GM19328 (cell line): ENCODE results near the gene CMTM4.

Experiments used
- ATAC-seq: cut with Tn5 transposase; IDR thresholded peaks from one replicate; pipeline ENCODE4 v1.9.1; 2021; ENCODE audit warnings: mild to moderate bottlenecking, moderate library complexity; ENCODE audit not compliant: unreplicated experiment

CMTM4 gene

GRCh38 chr16:66696669-66697630 is at the start of gene CMTM4:
TSS of gene CMTM4 (minus strand) at chr16:66696743. CDS start at chr16:66696525, 218 bp downstream.
- ATAC-seq: peak; percentile 93

- ATAC-seq: no peak
Observed at GRCh38 chr16:66746048-66746447, 49.5 kb upstream of the CMTM4 start.

GRCh38 chr16:66741950-66742808 is 45.6 kb upstream of the CMTM4 start:
- no peak for ATAC-seq

GRCh38 chr16:66741169-66741900 is 44.8 kb upstream of the CMTM4 start:
- no peak for ATAC-seq

- ATAC-seq: no peak
Observed at GRCh38 chr16:66740533-66740932, 44.0 kb upstream of the CMTM4 start.

GRCh38 chr16:66740010-66740409 is 43.5 kb upstream of the CMTM4 start:
- no peak for ATAC-seq

GRCh38 chr16:66735891-66736290 is 39.3 kb upstream of the CMTM4 start:
- no peak for ATAC-seq

GRCh38 chr16:66731101-66731500 is 34.6 kb upstream of the CMTM4 start:
- ATAC-seq: no peak

- ATAC-seq: no peak
Observed at GRCh38 chr16:66728804-66729203, 32.3 kb upstream of the CMTM4 start.

- no peak for ATAC-seq
Observed at GRCh38 chr16:66728117-66728787, 31.7 kb upstream of the CMTM4 start.

GRCh38 chr16:66720766-66721165 is 24.2 kb upstream of the CMTM4 start:
- no peak for ATAC-seq

GRCh38 chr16:66719246-66719645 is 22.7 kb upstream of the CMTM4 start:
- no peak for ATAC-seq

GRCh38 chr16:66717776-66718175 is 21.2 kb upstream of the CMTM4 start:
- no peak for ATAC-seq

GRCh38 chr16:66717112-66717675 is 20.7 kb upstream of the CMTM4 start:
- no peak for ATAC-seq

GRCh38 chr16:66714654-66715307 is 18.2 kb upstream of the CMTM4 start:
- ATAC-seq: no peak

- no peak for ATAC-seq
Observed at GRCh38 chr16:66714062-66714461, 17.5 kb upstream of the CMTM4 start.

GRCh38 chr16:66713076-66713475 is 16.5 kb upstream of the CMTM4 start:
- no peak for ATAC-seq

GRCh38 chr16:66712512-66712911 is 16.0 kb upstream of the CMTM4 start:
- ATAC-seq: no peak

GRCh38 chr16:66711581-66711980 is 15.0 kb upstream of the CMTM4 start:
- ATAC-seq: no peak

GRCh38 chr16:66706506-66706880 is 9.9 kb upstream of the CMTM4 start:
- no peak for ATAC-seq
